PC-3 (cell line): ENCODE results near the gene NGDN.

ENCODE experiments used
- CTCF ChIP-seq: fragments of 300-600 bp; sonication (generic); conservative IDR thresholded peaks from 2 replicates; pipeline ENCODE4 v1.5.1; 2017; ENCODE audit warnings: antibody characterized with exemption, low read depth, mild to moderate bottlenecking, low read length
- EZH2 ChIP-seq: fragments of 300-600 bp; sonication (generic); IDR thresholded peaks from one replicate; pipeline ENCODE4 v1.6.1; 2017; ENCODE audit warnings: antibody characterized with exemption, mild to moderate bottlenecking, low read length; ENCODE audit not compliant: unreplicated experiment

GRCh38 chr14:23485326-23485725 lies 15.8 kb downstream of the NGDN start:
- no peak for TF ChIP-seq EZH2
- TF ChIP-seq CTCF: no peak
